Measurements from ENCODE around the gene MET. TPM values are rescaled to one million over a fixed set of nuclear protein-coding genes. Genes with fewer than 3 reads are reported as not detected.
"Not testable (repeated sequence)": the region's sequence is repeated elsewhere in the genome, so short reads cannot be mapped to it uniquely, and the experiment has no call there.

The MET gene
- total RNA-seq, 1 donor: 24.1 TPM

GRCh38 chr7:116647861-116648260 lies 24.1 kb upstream of the MET start:
- TF ChIP-seq CTCF (IDR thresholded peaks at IDR 0.05; ENCODE audit: insufficient read depth, low read length): no peak
- H3K4me3 ChIP-seq (ENCODE audit: low read depth, low read length): no peak overlapping the region
- no peak for DNase-seq (ENCODE audit: low read depth)

- no peak for DNase-seq (ENCODE audit: low read depth)
- H3K4me3 ChIP-seq (ENCODE audit: low read depth, low read length): no peak overlapping the region
- no peak for TF ChIP-seq CTCF (IDR thresholded peaks at IDR 0.05; ENCODE audit: insufficient read depth, low read length)
Measured at GRCh38 chr7:116650436-116650835, 21.6 kb upstream of the MET start.

- no peak overlapping the region for H3K4me3 ChIP-seq (ENCODE audit: low read depth, low read length)
- TF ChIP-seq CTCF (IDR thresholded peaks at IDR 0.05; ENCODE audit: insufficient read depth, low read length): no peak
- DNase-seq (ENCODE audit: low read depth): peak; percentile 29
Measured at GRCh38 chr7:116652793-116653192, 19.2 kb upstream of the MET start.

GRCh38 chr7:116653204-116653603 lies 18.8 kb upstream of the MET start:
- no peak for TF ChIP-seq CTCF (IDR thresholded peaks at IDR 0.05; ENCODE audit: insufficient read depth, low read length)
- peak; percentile 61 for DNase-seq (ENCODE audit: low read depth)
- no peak overlapping the region for H3K4me3 ChIP-seq (ENCODE audit: low read depth, low read length)

- no peak overlapping the region for H3K4me3 ChIP-seq (ENCODE audit: low read depth, low read length)
- DNase-seq (ENCODE audit: low read depth): no peak
- no peak for TF ChIP-seq CTCF (IDR thresholded peaks at IDR 0.05; ENCODE audit: insufficient read depth, low read length)
Measured at GRCh38 chr7:116653646-116654045, 18.4 kb upstream of the MET start.

- DNase-seq (ENCODE audit: low read depth); H3K4me3 ChIP-seq (ENCODE audit: low read depth, low read length): not testable (repeated sequence)
Measured at GRCh38 chr7:116659248-116659647, 12.7 kb upstream of the MET start.

- H3K4me3 ChIP-seq (ENCODE audit: low read depth, low read length): no peak overlapping the region
- no peak for DNase-seq (ENCODE audit: low read depth)
- no peak for TF ChIP-seq CTCF (IDR thresholded peaks at IDR 0.05; ENCODE audit: insufficient read depth, low read length)
Measured at GRCh38 chr7:116661865-116662264, 10.1 kb upstream of the MET start.
